ENCODE data around the gene STAP2. TPM values are rescaled to one million over a fixed set of nuclear protein-coding genes. Genes with fewer than 3 reads are reported as not detected.

STAP2 gene
- total and polyA plus RNA-seq, 9 of the 15 experiments (the other 6 are each of a cell fraction or from before 2014, with no cell fraction given): 1.2 to 9.8 (median 4.5) TPM

DNA sequence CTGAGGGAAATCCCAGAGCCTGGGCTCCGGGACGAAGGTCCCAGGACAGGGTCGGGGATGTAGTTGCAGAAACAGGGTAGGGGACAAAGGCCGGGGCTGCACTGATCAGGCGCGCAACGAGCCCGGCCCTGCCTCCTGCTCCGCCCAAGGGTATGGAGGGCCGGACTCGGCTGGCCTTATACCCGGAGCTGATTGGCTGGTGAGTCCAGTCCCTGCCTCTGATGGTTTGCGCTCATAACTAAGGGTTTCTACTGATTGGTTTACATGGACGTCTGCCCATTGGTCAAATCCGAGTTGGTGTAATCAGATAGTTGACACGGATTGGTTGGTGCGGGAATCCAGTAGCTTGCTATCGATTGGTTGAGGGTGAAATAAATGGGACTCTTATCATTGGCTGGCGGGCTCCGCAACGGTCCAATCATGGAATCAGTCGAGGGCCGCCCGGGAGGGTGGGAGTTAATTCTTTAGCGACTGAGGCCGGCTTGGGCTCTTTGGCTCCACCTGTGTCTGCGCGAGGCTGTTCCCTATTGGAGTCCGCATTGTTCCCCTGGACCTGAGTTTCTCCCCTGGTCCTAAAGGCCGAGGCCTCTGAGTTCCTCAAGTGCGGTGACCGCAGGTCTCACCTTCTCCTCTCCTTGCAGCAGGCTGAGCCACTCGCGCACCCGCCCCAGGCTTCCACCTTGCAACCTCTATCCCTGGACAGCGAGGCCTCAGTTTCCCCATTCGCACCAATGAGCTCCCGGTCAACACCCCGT is 4.2 kb upstream of the STAP2 start (continued):
- TF ChIP-seq NFYB (IDR thresholded peaks at IDR 0.05; ENCODE audit: extremely low read depth, insufficient read length): peak; percentile 98
- no peak for TF ChIP-seq ZNF282 (CRISPR knock-in tag; IDR thresholded peaks at IDR 0.05)
- peak; percentile 74; the same call in 1 of the 2 replicates for TF ChIP-seq ZNF41 (CRISPR knock-in tag; conservative IDR thresholded peaks at IDR 0.05)
- TF ChIP-seq, protein P1, sequence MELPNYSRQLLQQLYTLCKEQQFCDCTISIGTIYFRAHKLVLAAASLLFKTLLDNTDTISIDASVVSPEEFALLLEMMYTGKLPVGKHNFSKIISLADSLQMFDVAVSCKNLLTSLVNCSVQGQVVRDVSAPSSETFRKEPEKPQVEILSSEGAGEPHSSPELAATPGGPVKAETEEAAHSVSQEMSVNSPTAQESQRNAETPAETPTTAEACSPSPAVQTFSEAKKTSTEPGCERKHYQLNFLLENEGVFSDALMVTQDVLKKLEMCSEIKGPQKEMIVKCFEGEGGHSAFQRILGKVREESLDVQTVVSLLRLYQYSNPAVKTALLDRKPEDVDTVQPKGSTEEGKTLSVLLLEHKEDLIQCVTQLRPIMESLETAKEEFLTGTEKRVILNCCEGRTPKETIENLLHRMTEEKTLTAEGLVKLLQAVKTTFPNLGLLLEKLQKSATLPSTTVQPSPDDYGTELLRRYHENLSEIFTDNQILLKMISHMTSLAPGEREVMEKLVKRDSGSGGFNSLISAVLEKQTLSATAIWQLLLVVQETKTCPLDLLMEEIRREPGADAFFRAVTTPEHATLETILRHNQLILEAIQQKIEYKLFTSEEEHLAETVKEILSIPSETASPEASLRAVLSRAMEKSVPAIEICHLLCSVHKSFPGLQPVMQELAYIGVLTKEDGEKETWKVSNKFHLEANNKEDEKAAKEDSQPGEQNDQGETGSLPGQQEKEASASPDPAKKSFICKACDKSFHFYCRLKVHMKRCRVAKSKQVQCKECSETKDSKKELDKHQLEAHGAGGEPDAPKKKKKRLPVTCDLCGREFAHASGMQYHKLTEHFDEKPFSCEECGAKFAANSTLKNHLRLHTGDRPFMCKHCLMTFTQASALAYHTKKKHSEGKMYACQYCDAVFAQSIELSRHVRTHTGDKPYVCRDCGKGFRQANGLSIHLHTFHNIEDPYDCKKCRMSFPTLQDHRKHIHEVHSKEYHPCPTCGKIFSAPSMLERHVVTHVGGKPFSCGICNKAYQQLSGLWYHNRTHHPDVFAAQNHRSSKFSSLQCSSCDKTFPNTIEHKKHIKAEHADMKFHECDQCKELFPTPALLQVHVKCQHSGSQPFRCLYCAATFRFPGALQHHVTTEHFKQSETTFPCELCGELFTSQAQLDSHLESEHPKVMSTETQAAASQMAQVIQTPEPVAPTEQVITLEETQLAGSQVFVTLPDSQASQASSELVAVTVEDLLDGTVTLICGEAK (IDR thresholded peaks at IDR 0.05): 0 out of 2 replicates have a peak, but pooled peaks have one; percentile 29
- TF ChIP-seq, protein P1 (CRISPR knock-in tag; IDR thresholded peaks at IDR 0.05): no peak
- TF ChIP-seq TOE1 (IDR thresholded peaks at IDR 0.05; ENCODE audit: borderline replicate concordance): peak; percentile 79; the same call in 1 of the 2 replicates
- TF ChIP-seq TOE1 (CRISPR knock-in tag; IDR thresholded peaks at IDR 0.05; ENCODE audit: borderline replicate concordance, low read depth): no peak
- TF ChIP-seq FOXJ2 (tag; IDR thresholded peaks at IDR 0.05): peak; percentile 99
- peak; percentile 77; the same call in 1 of the 2 replicates for TF ChIP-seq KAT7 (CRISPR knock-in tag; IDR thresholded peaks at IDR 0.05; ENCODE audit: borderline replicate concordance)
- 0 out of 2 replicates have a peak, but pooled peaks have one; percentile 23 for TF ChIP-seq NCOA1 (IDR thresholded peaks at IDR 0.05; ENCODE audit: low read depth)
- peak; percentile 61; the same call in 1 of the 2 replicates for TF ChIP-seq ZBTB2 (IDR thresholded peaks at IDR 0.05)
- TF ChIP-seq AFF4 (CRISPR knock-in tag; IDR thresholded peaks at IDR 0.05): peak; percentile 52
